Panc1 (cell line): Measurements from ENCODE around the gene ZNF318. TPM values are rescaled to one million over a fixed set of nuclear protein-coding genes. Genes with fewer than 3 reads are reported as not detected.
"Not testable (repeated sequence)": the region's sequence is repeated elsewhere in the genome, so short reads cannot be mapped to it uniquely, and the experiment has no call there.

Experiments used
- ATAC-seq: fragments of 200-7000 bp; cut with Tn5 transposase; 2 replicates; pipeline ENCODE4 v1.9.1; 2020; ENCODE audit warnings: mild to moderate bottlenecking, moderate library complexity
- BruUV-seq: library from RNA; stranded (reverse); fragments of 400-500 nt; replicated peaks from 2 replicates; lab custom pipeline; 2021; lab: Mats Ljungman, UMichigan
- CTCF ChIA-PET: fragments of 300-600 bp; sonication (Branson Sonifier 250); formaldehyde crosslinking; loops from one replicate; lab custom pipeline; 2022; ENCODE audit warnings: antibody characterized with exemption; lab: Charles Lee
- POLR2A ChIA-PET: fragments of 300-600 bp; sonication (Branson Sonifier 250); formaldehyde crosslinking; loops from one replicate; lab custom pipeline; 2022; ENCODE audit warnings: antibody characterized with exemption; lab: Charles Lee
- DNase-seq: peaks from one replicate; pipeline ENCODE4 v3.0.0-alpha.2; 2010; ENCODE audit warnings: low read depth, low spot score
- H3K27ac ChIP-seq: 2 replicates; pipeline ENCODE4 v1.5.1; 2011; ENCODE audit warnings: mild to moderate bottlenecking, low read length, inconsistent platforms
- H3K27me3 ChIP-seq: fragments of 200-500 bp; sonication (Bioruptor generic); 2 replicates; pipeline ENCODE4 v1.6.0; 2014; ENCODE audit warnings: low read length, inconsistent platforms; ENCODE audit not compliant: control insufficient read depth, insufficient read depth
- H3K36me3 ChIP-seq: fragments of 200-500 bp; sonication (Bioruptor generic); 2 replicates; pipeline ENCODE4 v1.5.1; 2014; ENCODE audit warnings: inconsistent platforms, mild to moderate bottlenecking, low read length, moderate library complexity; ENCODE audit not compliant: control insufficient read depth, insufficient read depth
- H3K4me1 ChIP-seq: 2 replicates; pipeline ENCODE4 v1.5.1; 2011; ENCODE audit warnings: inconsistent platforms, mild to moderate bottlenecking, low read length, moderate library complexity; ENCODE audit not compliant: control insufficient read depth, insufficient read depth
- H3K4me3 ChIP-seq, 2 experiments: 2 replicates each; pipeline ENCODE4 v1.5.1; 2011 to 2012; ENCODE audit warnings: low read depth in 2 of 2, low read length in 2 of 2, mild to moderate bottlenecking in 2 of 2, inconsistent platforms in 1 of 2, moderate library complexity in 1 of 2
- H3K9me3 ChIP-seq: fragments of 200-500 bp; sonication (Bioruptor generic); 2 replicates; pipeline ENCODE4 v1.5.1; 2014; ENCODE audit warnings: low read depth, mild to moderate bottlenecking, inconsistent platforms, low read length, moderate library complexity; ENCODE audit not compliant: control insufficient read depth, insufficient read depth
- POLR2AphosphoS5 ChIP-seq: IDR thresholded peaks from 2 replicates; pipeline ENCODE4 v1.6.1; 2012; ENCODE audit warnings: mild to moderate bottlenecking, low read depth, low read length, moderate library complexity
- SIN3A ChIP-seq: IDR thresholded peaks from 2 replicates; pipeline ENCODE4 v1.6.1; 2012; ENCODE audit warnings: low read depth, mild to moderate bottlenecking, low read length, moderate library complexity, borderline replicate concordance; ENCODE audit not compliant: insufficient read depth
- TCF7L2 ChIP-seq: IDR thresholded peaks from 2 replicates; pipeline ENCODE4 v1.6.1; 2011; ENCODE audit warnings: mild to moderate bottlenecking, low read depth, low read length, inconsistent platforms
- in situ Hi-C: cut with HindIII; loops from 2 replicates; pipeline ENCODE4 v1.10.0; 2016; ENCODE audit warnings: low sequenced_read_pairs, low pct_unique_long_range_greater_than_20kb
- intact Hi-C: fragments of 100-400 bp; cut with micrococcal nuclease; formaldehyde crosslinking; loops from one replicate; pipeline ENCODE4 v1.10.0; 2022; ENCODE audit not compliant: unreplicated experiment
- total RNA-seq: library from RNA; stranded (reverse); gene quantifications from one replicate; pipeline ENCODE4 v1.2.1, GENCODE V29; 2021; ENCODE audit not compliant: unreplicated experiment
- TF ChIP-seq, protein P1 (sequence below): fragments of 450-650 bp; IDR thresholded peaks from 2 replicates; pipeline ENCODE4 v1.5.1; 2017; ENCODE audit warnings: mild to moderate bottlenecking
- TF ChIP-seq, protein P2 (sequence below), 2 experiments: IDR thresholded peaks; 2 replicates each; pipeline ENCODE4 v1.6.1; 2011 to 2012; ENCODE audit warnings: low read depth in 2 of 2, control low read depth in 1 of 2, low read length in 1 of 2, mild to moderate bottlenecking in 1 of 2, moderate library complexity in 1 of 2; ENCODE audit not compliant: insufficient read depth in 1 of 2

Gene ZNF318
- total RNA-seq, 1 experiment from 2014 or later: 28.0 TPM

DNA sequence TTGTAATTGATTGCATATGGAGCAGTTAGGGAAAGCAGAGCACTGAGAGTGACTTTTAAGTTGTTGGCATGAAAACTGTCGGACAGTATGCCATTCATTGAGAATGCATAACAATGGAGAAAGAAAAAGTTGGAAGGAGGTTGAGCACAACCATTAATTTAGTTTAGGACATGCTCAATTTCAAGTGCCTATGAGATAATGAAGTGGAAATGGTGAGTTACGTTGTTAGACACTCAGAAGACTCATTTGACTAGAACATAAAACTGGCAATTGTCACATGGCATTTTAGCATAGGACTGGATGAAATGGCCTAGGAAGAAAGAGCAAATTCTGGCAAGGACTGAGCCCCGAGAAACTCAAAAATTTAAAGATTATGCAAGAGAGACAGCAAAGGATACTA, 22.0 kb downstream of the ZNF318 start:
- DNase-seq (no peak), ATAC-seq (no peak)
- H3K36me3 ChIP-seq: peaks cover 21% of the 10 kb centered on the region
- BruUV-seq: no TSS peak
- H3K27me3 ChIP-seq: no peaks in the 10 kb centered on the region
- H3K9me3 ChIP-seq: no peaks in the 10 kb centered on the region
- no peak overlapping the region for H3K4me3 ChIP-seq
- H3K4me1 ChIP-seq: no peaks in the 10 kb centered on the region
- POLR2A ChIA-PET: no interaction called here
- H3K27ac ChIP-seq: no peak overlapping the region
- CTCF ChIA-PET: no interaction called here
- intact Hi-C loops (no loop called here), in situ Hi-C loops (no loop called here)
- TF ChIP-seq POLR2AphosphoS5 (no peak), TCF7L2 (no peak)

DNA sequence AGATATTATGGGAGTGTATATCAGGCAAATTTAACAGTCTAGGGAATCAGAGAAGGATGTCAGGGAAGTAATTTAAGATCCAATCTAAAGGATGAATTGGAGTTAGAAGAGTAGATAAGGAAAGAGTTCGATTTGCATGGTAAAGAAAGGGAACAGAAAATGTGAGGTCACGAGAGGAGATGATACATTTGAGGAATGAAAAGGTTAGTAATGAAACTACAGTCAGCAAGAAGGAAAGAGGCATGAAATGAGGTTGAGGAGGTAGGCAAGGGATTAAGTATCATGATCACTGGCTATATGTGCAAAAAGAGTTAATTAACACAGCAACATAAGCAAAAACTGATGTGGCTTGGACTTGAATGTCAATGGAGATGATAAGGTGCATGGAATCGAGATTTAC, 22.4 kb downstream of the ZNF318 start:
- ATAC-seq (no peak), DNase-seq (no peak)
- intact Hi-C loops (no loop called here), in situ Hi-C loops (no loop called here)
- POLR2A ChIA-PET: interaction anchor here (0.6 kb wide), 2 partner anchors 116 to 1665 kb away, joined by 6 to 7 read pairs; no protein-coding TSS in a partner anchor
- TF ChIP-seq, protein P1, sequence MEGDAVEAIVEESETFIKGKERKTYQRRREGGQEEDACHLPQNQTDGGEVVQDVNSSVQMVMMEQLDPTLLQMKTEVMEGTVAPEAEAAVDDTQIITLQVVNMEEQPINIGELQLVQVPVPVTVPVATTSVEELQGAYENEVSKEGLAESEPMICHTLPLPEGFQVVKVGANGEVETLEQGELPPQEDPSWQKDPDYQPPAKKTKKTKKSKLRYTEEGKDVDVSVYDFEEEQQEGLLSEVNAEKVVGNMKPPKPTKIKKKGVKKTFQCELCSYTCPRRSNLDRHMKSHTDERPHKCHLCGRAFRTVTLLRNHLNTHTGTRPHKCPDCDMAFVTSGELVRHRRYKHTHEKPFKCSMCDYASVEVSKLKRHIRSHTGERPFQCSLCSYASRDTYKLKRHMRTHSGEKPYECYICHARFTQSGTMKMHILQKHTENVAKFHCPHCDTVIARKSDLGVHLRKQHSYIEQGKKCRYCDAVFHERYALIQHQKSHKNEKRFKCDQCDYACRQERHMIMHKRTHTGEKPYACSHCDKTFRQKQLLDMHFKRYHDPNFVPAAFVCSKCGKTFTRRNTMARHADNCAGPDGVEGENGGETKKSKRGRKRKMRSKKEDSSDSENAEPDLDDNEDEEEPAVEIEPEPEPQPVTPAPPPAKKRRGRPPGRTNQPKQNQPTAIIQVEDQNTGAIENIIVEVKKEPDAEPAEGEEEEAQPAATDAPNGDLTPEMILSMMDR: no peak
- TF ChIP-seq SIN3A (no peak), POLR2AphosphoS5 (no peak), TCF7L2 (no peak)
- TF ChIP-seq, protein P2, sequence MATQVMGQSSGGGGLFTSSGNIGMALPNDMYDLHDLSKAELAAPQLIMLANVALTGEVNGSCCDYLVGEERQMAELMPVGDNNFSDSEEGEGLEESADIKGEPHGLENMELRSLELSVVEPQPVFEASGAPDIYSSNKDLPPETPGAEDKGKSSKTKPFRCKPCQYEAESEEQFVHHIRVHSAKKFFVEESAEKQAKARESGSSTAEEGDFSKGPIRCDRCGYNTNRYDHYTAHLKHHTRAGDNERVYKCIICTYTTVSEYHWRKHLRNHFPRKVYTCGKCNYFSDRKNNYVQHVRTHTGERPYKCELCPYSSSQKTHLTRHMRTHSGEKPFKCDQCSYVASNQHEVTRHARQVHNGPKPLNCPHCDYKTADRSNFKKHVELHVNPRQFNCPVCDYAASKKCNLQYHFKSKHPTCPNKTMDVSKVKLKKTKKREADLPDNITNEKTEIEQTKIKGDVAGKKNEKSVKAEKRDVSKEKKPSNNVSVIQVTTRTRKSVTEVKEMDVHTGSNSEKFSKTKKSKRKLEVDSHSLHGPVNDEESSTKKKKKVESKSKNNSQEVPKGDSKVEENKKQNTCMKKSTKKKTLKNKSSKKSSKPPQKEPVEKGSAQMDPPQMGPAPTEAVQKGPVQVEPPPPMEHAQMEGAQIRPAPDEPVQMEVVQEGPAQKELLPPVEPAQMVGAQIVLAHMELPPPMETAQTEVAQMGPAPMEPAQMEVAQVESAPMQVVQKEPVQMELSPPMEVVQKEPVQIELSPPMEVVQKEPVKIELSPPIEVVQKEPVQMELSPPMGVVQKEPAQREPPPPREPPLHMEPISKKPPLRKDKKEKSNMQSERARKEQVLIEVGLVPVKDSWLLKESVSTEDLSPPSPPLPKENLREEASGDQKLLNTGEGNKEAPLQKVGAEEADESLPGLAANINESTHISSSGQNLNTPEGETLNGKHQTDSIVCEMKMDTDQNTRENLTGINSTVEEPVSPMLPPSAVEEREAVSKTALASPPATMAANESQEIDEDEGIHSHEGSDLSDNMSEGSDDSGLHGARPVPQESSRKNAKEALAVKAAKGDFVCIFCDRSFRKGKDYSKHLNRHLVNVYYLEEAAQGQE (IDR thresholded peaks at IDR 0.05; ENCODE audit: insufficient read depth in 1 of 2, low read depth in 2 of 2, low read length in 1 of 2): no peak
- H3K4me1 ChIP-seq: no peaks in the 10 kb centered on the region
- H3K27ac ChIP-seq: no peak overlapping the region
- no TSS peak for BruUV-seq
- H3K9me3 ChIP-seq: no peaks in the 10 kb centered on the region
- H3K27me3 ChIP-seq: no peaks in the 10 kb centered on the region
- H3K4me3 ChIP-seq: no peak overlapping the region
- CTCF ChIA-PET: no interaction called here
- H3K36me3 ChIP-seq: peaks cover 20% of the 10 kb centered on the region

DNA sequence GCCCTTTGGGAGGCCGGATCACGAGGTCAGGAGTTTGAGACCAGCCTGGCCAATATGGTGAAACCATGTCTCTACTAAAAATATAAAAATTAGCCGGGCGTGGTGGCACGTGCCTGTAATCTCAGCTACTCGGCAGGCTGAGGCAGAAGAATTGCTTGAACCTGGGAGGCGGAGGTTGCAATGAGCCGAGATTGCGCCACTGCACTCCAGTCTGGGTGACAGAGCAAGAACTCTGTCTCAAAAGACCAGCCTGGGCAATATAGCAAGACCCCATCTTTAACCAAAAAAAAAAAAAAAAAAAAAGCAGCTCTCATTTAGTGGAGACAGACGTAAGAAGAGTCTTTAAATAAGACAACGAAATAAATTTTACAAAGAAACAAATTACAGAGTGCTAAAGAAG, 23.2 kb downstream of the ZNF318 start:
- ATAC-seq, H3K27me3 ChIP-seq, H3K9me3 ChIP-seq, DNase-seq, BruUV-seq, H3K4me3 ChIP-seq, intact Hi-C loops, CTCF ChIA-PET, H3K4me1 ChIP-seq, in situ Hi-C loops, H3K27ac ChIP-seq: not testable (repeated sequence)
- POLR2A ChIA-PET: interaction anchor here (0.6 kb wide), 2 partner anchors 115 to 1664 kb away, joined by 6 to 7 read pairs; no protein-coding TSS in a partner anchor
- peaks cover 25% of the 10 kb centered on the region for H3K36me3 ChIP-seq
